Spinal cord (tissue), 10 donors: ENCODE results near the gene FH. TPM values are rescaled to one million over a fixed set of nuclear protein-coding genes. Genes with fewer than 3 reads are reported as not detected.

ENCODE experiments used
- DNase-seq, 6 donors: peaks; one replicate each; pipeline versions ENCODE4 v3.0.0 to v3.0.0-alpha.2; 2013 to 2015; ENCODE audit warnings: low spot score in 6 of 6, low read depth in 4 of 6
- H3K27ac ChIP-seq: one replicate; pipeline ENCODE4 v1.5.1; 2013; ENCODE audit warnings: low read depth, low read length, control low read depth
- H3K27me3 ChIP-seq: one replicate; pipeline ENCODE4 v1.6.1; 2013; ENCODE audit warnings: low read length; ENCODE audit not compliant: control insufficient read depth, insufficient read depth
- H3K36me3 ChIP-seq: one replicate; pipeline ENCODE4 v1.6.1; 2013; ENCODE audit warnings: low read length; ENCODE audit not compliant: control insufficient read depth, insufficient read depth
- H3K4me1 ChIP-seq: one replicate; pipeline ENCODE4 v1.6.1; 2013; ENCODE audit warnings: low read length; ENCODE audit not compliant: control insufficient read depth, insufficient read depth
- H3K4me3 ChIP-seq: one replicate; pipeline ENCODE4 v1.5.1; 2013; ENCODE audit warnings: low read depth, low read length, control low read depth
- H3K9me3 ChIP-seq: one replicate; pipeline ENCODE4 v1.6.1; 2013; ENCODE audit warnings: low read length; ENCODE audit not compliant: control insufficient read depth, insufficient read depth
- WGBS: methylation state at CpG from one replicate; pipeline ENCODE4 v1.1.5; 2013; ENCODE audit warnings: missing lambda C conversion rate; ENCODE audit not compliant: insufficient coverage; 5-methylcytosine and 5-hydroxymethylcytosine counted together
- polyA plus RNA-seq, 2 donors: library from polyadenylated mRNA; unstranded; fragments of 120-200 nt; gene quantifications; one replicate each; pipeline ENCODE4 v1.2.1, GENCODE V29; 2013; ENCODE audit not compliant: insufficient read length in 2 of 2
- total RNA-seq, 2 donors: library from RNA; depleted of rRNA in 1 of 2; stranded (reverse); fragments of 120-200 nt in 1 of 2; fragments of >200 nt in 1 of 2; gene quantifications; one replicate each; pipeline versions ENCODE4 v1.2.3 to v1.2.4, GENCODE V29; 2013 to 2014
- donor health status: healthy.

The FH gene
- total and polyA plus RNA-seq, 4 donors: 54.7 to 94.4 (median 71.3) TPM

GRCh38 chr1:241488739-241489138 lies 30.8 kb downstream of the FH start:
- H3K27me3 ChIP-seq: no peaks in the 10 kb centered on the region
- no peaks in the 10 kb centered on the region for H3K9me3 ChIP-seq
- no CpG with 5 or more reads among the region's 1 CpG for WGBS

DNA sequence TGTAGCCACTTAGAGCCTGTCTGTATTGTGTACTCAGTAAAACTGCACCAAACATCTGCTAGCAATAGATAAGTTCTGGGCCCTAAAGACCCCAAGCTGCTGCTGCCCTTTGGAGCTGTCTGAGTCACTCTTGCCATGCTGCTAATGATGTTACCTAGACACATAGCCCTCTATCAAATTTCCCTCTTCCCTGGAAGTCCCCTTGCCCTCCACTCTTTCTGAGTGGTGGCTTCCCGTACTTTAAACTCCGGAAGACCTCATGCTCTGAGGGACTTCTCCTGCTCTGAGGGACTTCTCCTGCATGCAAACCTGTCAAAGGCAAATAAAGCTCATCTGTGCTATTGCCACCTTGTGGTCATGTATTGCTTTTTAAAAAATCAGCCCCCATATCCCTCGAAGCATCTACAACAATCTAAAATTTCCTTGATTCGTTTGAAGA lies 34.0 kb downstream of the FH start:
- no peak for DNase-seq
- Histone ChIP-seq H3K4me3 (no peak overlapping the region), H3K27ac (no peak overlapping the region), H3K36me3 (no peaks in the 10 kb centered on the region), H3K4me1 (no peaks in the 10 kb centered on the region), H3K27me3 (no peaks in the 10 kb centered on the region), H3K9me3 (no peaks in the 10 kb centered on the region)
- 94% methylated on average over 4 of the region's 4 CpGs for WGBS

More at GRCh38 chr1:241488739-241489138, 30.8 kb downstream of the FH start:
- Histone ChIP-seq H3K27ac (no peak overlapping the region), H3K4me3 (no peak overlapping the region), H3K4me1 (no peaks in the 10 kb centered on the region), H3K36me3 (no peaks in the 10 kb centered on the region)
- no peak for DNase-seq

- Histone ChIP-seq H3K27me3 (no peaks in the 10 kb centered on the region), H3K4me1 (no peaks in the 10 kb centered on the region), H3K9me3 (no peaks in the 10 kb centered on the region), H3K27ac (no peak overlapping the region), H3K4me3 (no peak overlapping the region), H3K36me3 (no peaks in the 10 kb centered on the region)
- no peak for DNase-seq
- WGBS: 100% methylated on average over 1 of the region's 3 CpGs
Measured at GRCh38 chr1:241485145-241485544, 34.4 kb downstream of the FH start.

GRCh38 chr1:241482761-241483250 lies 36.7 kb downstream of the FH start:
- Histone ChIP-seq H3K27ac (no peak overlapping the region), H3K36me3 (no peaks in the 10 kb centered on the region), H3K27me3 (no peaks in the 10 kb centered on the region), H3K4me1 (no peaks in the 10 kb centered on the region), H3K4me3 (no peak overlapping the region), H3K9me3 (no peaks in the 10 kb centered on the region)
- no CpG with 5 or more reads among the region's 1 CpG for WGBS
- DNase-seq: no peak

DNA sequence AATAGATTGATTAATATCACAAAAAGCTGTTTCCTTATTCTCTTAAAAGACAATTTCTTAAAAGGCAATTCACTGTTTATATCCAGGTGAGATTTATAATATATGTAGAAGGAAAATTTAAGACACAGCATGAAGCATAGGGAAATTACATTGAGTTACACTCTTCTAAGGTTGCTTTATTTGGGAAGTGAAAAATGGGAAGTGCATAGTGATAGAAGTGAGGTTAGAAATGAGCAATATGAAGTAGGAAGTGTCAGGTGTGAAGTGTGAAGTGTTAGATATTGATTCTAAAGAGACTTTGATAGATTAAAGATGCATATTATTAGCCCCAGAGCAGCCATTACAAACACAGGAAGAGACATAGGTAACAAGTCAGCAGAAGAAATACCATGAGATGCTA lies 40.3 kb downstream of the FH start:
- H3K27me3 ChIP-seq: no peaks in the 10 kb centered on the region
- no peaks in the 10 kb centered on the region for H3K9me3 ChIP-seq
- no peaks in the 10 kb centered on the region for H3K36me3 ChIP-seq
- DNase-seq: no peak
- H3K4me1 ChIP-seq: no peaks in the 10 kb centered on the region
- no peak overlapping the region for H3K27ac ChIP-seq
- no peak overlapping the region for H3K4me3 ChIP-seq

DNA sequence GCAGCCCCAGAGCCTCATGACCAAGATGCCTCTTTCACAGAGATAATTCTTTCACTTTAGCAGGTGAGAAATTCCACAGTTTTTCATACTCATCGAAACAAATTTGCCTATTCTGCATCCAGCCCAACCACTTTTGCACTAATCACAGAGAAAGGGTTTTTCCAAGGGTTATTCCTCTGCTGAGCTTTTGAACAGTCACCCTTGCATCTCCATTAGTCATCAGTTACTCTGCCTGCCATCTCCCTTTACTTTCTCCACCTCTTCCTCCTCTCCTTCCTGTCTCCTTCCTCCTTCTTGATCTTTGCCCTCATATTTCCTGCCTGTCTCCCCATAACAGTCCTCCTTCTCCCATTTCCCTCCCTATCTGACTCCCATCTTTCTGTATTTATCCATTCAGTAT lies 43.9 kb downstream of the FH start:
- H3K4me1 ChIP-seq: no peaks in the 10 kb centered on the region
- no peaks in the 10 kb centered on the region for H3K27me3 ChIP-seq
- DNase-seq: no peak
- no peak overlapping the region for H3K4me3 ChIP-seq
- H3K27ac ChIP-seq: no peak overlapping the region
- whole genome bisulfite sequencing: 95% methylated on average over 1 of the region's 1 CpG
- no peaks in the 10 kb centered on the region for H3K9me3 ChIP-seq
- H3K36me3 ChIP-seq: no peaks in the 10 kb centered on the region

DNA sequence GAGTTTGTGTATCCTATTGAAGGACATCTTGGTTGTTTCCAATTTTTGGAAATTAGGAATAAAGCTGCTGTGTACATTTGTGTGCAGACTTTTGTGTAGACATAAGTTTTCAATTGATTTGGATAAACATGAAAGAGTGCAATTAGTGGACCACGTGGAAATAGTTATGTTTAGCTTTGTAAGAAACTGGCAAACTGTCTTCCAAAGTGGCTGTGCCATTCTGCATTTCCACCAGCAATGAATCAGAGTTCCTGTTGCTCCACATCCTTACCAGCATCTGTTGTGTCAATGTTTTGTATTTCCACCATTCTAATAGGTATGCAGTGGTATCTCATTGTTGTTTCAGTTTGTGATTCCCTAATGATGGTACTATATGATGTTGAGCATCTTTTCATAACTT lies 46.5 kb downstream of the FH start:
- Histone ChIP-seq H3K36me3 (no peaks in the 10 kb centered on the region), H3K27me3 (no peaks in the 10 kb centered on the region), H3K27ac (no peak overlapping the region), H3K9me3 (no peaks in the 10 kb centered on the region), H3K4me3 (no peak overlapping the region), H3K4me1 (no peaks in the 10 kb centered on the region)
- DNase-seq: no peak
- no CpG with 5 or more reads among the region's 1 CpG for WGBS

DNA sequence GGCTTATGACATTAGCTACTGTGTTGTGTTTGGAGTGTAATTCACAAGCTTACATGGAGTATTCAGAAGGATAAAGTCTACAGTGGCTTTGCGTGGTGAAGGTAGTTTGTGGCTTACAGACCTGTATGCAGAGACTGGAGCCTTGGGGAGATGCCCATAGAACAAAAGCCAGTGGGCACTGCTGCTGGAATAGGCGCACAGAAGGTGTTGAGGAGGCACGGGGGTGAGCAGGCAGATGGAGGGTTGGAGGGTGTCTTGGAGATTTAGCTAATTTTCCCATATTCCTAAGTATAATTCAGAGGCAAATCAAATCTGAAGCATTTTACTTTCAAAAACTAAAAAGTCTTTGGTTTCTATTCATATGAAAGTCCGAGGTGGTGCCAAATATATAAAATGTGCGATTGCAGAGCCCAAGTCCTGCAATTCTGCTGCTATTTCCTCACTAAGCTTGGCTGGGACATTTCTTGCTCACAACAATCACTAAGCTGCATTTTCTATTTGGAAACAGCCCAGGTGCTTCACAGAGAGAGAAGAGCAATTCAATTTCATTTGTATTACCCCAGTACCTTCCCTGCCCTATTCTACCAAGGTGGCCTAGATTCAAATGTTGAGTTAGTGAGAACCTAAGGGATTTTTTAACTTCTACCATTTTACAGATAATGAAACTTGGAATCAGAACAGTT lies 48.5 kb downstream of the FH start:
- H3K36me3 ChIP-seq: no peaks in the 10 kb centered on the region
- 74% methylated on average over 1 of the region's 5 CpGs for WGBS
- H3K27ac ChIP-seq: no peak overlapping the region
- H3K4me1 ChIP-seq: no peaks in the 10 kb centered on the region
- no peak overlapping the region for H3K4me3 ChIP-seq
- DNase-seq: peak in 2 of 6 donors; percentile 14 to 57
- H3K9me3 ChIP-seq: no peaks in the 10 kb centered on the region
- no peaks in the 10 kb centered on the region for H3K27me3 ChIP-seq

DNA sequence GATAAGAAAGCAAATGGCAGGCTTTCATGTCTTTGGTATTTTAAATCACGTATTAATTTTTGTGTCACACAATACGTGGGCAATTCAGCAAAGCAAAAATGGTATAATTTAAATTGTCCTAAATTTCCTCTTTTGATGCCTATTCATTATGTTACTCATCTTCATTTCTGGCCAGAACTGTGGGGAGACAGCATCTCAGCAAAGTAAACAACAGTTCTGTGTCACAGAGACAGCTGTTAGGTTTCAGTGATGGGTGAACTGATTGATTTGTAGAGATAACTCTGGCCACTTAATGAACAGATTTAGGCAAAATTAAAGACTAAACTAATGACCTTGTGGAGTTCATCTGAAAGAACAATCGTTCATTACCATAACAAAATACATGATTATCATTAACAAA lies 49.2 kb downstream of the FH start:
- no peak overlapping the region for H3K27ac ChIP-seq
- H3K4me1 ChIP-seq: no peaks in the 10 kb centered on the region
- no peaks in the 10 kb centered on the region for H3K27me3 ChIP-seq
- no peak overlapping the region for H3K4me3 ChIP-seq
- H3K36me3 ChIP-seq: no peaks in the 10 kb centered on the region
- H3K9me3 ChIP-seq: no peaks in the 10 kb centered on the region
- peak in 1 of 6 donors; percentile 20 for DNase-seq
- no CpG with 5 or more reads among the region's 3 CpGs for WGBS

GRCh38 chr1:241465673-241466072 lies 53.9 kb downstream of the FH start:
- Histone ChIP-seq H3K4me3 (no peak overlapping the region), H3K27ac (no peak overlapping the region), H3K27me3 (no peaks in the 10 kb centered on the region), H3K9me3 (no peaks in the 10 kb centered on the region), H3K36me3 (no peaks in the 10 kb centered on the region), H3K4me1 (no peaks in the 10 kb centered on the region)
- no peak for DNase-seq
- WGBS: 93% methylated on average over 3 of the region's 8 CpGs
